Superior temporal gyrus (tissue), 1 donor: ENCODE data around the gene VIT.

Experiments
- DNase-seq: peaks from one replicate; pipeline ENCODE4 v3.0.0-alpha.2; 2016; ENCODE audit errors: extremely low spot score

VIT gene

GRCh38 chr2:36762764-36763490, 66.4 kb downstream of the VIT start:
- no peak for DNase-seq

- DNase-seq = no peak
Observed at GRCh38 chr2:36769106-36769505, 72.6 kb downstream of the VIT start.

DNA sequence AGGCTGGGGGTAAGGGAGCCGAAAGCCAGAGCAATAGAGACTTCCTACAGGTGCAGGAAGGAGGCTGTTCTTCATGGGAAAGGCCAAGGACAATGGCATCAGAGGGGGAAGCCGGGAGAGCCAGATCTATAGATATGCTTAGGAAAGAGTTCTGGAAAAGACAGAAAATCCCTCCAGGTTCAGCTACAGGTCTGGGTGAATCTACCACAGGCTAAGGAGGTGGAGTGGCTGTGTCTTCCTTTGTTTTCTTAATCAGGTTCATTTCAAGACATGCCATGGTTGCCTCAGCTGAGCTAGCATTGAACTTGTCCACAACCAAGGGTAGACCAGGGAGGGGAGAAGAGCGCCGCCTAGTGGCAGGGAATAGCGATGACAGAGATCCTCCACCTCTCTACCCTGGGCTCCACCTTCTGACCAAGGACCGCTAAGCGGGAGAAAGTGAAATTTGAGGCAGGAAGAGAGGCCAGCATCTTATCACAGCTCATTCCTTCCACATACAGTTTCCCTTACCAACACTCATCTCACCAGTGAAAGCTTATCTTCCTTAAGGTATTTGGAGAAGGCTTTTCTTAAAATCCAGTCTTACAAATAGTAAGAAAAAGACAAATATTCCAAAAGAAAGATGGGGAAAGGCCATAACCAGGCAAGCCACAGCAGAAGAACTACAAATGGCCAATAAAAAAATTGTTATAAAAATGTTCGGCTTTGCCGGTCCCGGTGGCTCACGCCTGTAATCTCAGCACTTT, 74.2 kb downstream of the VIT start:
- no peak for DNase-seq

DNA sequence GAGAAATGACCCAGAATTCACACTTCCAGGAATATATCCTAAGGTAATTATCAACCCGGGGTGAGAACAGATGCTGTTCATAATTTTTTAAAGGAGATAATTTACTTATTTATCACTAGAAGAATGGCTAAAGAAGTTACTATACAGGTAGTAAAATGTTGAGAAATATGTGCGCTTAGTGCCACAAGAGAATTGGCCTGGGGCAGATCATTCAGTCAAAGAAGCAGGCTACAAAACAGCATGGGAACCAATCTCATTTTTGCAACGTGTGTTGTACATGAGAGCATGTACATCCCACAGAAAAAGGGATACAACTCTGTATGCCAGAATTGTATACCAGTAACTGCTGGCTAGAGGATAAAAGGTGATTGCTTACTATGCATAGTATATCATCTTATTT, 75.2 kb downstream of the VIT start:
- DNase-seq = no peak

GRCh38 chr2:36773947-36774346, 77.4 kb downstream of the VIT start:
- DNase-seq = no peak

GRCh38 chr2:36775261-36775660, 78.8 kb downstream of the VIT start:
- DNase-seq = no peak

- DNase-seq = no peak
Observed at GRCh38 chr2:36775806-36776205, 79.3 kb downstream of the VIT start.

DNA sequence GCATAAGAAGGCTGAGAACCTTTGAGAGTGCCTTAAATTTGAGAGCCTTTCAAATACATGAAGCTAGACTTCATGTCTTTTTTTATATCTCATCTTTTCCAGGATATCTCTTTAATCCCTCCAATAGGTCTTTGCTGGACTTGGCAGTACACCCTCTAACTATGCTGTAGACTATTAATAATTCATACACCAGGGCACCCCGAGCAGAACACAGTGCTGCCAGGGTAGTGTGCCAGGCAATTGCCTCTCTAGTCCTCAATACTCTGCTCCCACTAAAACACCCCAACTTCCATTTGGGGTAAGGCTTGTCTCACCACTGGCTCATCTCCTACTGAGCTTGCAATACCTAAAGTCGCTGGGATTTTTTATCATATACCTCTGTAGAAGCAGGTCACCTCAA, 80.8 kb downstream of the VIT start:
- DNase-seq = no peak

DNA sequence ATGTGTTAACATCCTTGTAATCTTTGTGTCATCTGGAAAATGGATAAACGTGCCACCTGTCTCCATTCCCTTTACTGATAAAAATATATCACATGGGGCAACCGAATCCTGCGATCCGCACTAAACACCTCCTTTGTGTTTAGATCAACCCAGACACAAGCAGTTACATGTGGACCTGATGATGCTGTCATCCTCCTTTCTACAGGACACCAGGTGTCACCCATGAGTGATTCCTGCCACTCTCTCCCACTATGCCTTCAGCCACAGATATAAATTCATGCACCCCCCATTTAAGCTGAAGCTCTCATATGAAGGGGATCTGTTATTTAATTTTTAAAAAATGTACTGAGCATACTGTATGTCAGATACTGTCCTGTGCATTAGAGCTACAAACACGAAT, 81.3 kb downstream of the VIT start:
- DNase-seq = no peak

- DNase-seq = no peak
Observed at GRCh38 chr2:36779462-36779861, 83.0 kb downstream of the VIT start.

GRCh38 chr2:36780231-36780839, 83.8 kb downstream of the VIT start:
- peak; percentile 93 for DNase-seq

DNA sequence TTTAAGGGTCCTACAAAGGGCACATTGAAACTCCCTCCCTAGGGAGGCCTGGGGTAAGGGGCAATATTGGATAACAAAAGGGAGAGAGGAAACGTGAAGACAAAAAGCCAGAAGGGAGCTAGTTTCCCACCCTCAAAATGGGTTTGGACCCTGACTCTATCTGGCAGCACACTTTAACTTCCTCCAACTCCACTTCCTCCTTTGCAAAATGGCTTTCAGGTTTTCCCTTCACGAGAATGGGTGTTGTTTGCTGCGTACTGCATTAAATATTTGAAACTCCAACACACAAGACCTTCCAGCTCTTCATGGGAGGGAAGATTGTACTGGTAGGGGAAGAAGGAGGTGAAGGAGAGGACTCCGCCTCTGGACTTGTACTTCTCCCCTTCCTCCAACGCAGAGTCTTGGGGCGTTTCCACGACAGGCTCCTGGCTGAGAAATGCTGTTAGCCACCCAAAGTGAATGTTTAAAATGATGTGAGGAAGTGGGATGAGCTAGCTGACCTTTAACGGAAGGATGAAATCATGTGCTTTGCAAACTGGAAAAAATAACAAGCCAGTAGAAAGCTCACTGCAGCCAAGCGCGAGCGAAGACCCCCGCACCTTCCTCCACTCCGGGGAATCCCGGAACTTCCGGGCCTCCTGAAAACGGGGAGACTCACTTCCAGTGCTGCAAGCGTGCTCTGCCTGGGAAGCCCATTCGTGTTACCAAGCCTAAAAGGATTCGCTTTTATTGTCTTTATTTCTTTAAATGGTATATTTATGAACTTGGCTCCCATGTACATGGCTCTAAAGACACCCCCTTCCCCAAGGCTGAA, 85.6 kb downstream of the VIT start:
- no peak for DNase-seq

DNA sequence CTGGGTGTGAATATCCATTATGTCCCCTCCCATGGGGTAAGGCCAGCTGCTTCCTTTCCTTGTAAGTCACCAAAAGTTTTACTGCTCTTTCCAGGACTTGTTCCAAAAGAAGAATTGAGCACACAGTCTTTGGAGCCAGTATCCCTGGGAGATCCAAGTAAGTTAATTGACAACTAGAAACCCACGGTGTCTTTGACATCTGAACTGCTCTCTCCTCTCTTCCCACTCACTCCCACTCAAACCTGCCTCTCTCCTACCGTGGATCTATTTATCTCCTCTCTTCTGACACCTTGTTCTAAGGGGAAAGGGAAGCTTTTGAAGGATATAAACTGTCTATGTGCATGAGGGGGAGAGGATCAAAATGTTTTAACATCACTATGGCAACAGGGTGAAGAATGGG, 86.7 kb downstream of the VIT start:
- DNase-seq = no peak

DNA sequence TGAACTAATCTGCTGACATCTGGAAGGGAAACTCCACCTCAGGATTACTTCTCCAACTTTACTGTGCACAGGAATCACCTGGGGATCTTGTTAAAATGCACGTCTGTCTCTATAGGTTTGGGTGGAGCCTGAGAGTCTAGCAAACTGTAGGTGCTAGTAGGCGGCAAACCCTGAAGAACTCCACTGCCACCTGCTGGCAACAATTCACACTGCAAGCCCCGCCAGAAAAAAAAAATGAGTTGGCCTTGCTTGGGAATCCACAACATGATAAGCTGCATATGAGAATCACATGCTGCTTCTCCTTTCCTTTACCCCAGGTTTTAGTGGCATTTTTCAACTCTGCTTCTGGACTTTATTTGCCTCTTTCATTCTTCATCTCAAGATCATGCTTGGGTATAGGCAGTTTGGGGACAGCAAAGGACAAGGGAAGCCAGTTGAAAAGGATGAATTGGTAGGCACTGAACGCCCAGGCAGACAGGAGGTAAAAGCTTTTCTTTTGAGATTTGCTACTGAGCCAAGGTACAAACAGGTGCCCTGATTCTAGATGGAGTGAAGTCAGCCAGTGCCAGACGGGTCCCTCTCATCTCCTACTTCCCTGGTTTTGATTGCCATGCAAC, 88.8 kb downstream of the VIT start:
- peak; percentile 78 for DNase-seq

DNA sequence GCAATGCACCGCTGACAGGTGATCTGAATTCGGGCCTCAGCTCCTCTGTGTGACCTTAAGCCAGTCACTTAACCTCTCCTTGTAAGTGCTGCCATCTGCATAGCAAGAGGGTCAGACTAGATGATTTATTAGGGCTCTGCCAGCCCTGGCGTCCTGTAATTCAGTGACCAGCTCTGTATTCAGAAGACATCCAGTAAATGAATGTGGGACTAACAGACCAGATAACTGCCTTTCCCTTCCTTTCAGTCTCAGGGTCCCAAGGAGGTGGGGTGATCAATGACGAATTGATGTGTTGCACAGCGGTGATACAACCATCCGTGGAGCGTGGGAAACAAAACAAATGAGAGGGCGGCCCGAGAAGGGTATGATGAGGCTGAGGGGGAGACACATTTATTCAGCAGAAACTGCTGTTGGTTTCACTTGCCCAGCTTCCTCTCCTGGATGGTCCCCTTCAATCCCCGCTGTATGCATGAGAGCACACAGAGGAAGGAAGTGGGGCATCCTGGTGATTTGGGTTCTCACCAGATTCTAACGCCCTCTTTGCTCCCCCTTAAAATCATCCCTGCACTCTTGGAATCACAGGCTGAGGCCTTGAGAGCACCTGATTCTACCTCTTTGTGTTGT, 92.8 kb downstream of the VIT start:
- no peak for DNase-seq

GRCh38 chr2:36792951-36793350, 96.4 kb downstream of the VIT start:
- DNase-seq = no peak

GRCh38 chr2:36797324-36798070, 101.0 kb downstream of the VIT start:
- DNase-seq = no peak

DNA sequence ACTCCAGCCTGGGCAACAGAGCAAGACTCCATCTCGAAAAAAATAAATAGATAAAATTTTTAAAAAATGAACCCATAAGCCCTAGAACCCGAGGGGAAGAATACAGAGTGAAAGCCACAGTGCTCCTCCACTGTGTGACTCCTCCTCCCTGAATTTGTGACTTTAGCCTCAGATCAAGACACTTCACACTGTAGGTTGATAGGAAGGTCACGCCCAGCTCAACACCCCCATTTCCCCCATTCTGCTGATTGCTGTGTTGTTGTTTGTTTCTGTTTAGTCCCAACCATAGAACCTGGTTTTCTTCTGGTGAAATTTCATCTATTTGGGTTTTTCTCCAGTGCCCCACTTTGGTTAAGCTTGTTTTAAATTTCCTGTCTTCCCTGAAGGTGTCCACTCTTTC, 102.2 kb downstream of the VIT start:
- DNase-seq = no peak

DNA sequence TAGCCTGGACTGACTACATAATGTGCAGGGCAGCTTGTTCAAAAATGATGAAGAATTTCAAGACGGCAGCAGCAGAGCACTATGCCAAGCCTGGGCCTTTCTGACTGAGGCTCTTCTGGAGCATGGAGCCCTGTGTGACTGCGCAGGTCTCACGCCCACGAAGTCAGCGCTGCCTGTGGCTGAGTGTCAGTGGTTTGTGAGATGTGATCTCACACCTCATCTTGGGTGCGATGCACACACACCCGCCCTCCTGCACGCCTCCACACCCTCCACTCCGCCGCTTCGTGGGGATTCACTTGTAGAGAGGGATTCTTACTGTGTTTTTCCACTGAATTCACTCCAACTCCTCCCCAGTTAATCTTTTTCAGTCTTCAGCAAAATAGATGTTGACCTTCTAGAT, 103.9 kb downstream of the VIT start:
- peak; percentile 44 for DNase-seq

DNA sequence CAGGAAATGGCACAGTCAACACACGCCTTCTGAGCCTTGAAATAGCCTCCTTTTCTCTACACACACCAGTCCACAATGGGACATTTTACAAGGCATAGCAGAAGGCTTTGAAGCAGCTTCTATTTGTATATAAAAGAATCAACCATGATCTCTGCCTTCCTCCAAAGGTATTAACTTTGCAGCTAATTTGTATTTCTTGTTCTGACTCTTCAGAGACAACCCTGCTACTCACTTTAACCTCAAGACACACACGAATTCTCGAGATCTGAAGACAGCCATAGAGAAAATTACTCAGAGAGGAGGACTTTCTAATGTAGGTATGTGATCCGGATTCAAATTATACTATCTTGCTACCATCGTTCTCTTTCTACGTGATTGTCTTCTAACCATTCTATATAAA, 104.6 kb downstream of the VIT start:
- DNase-seq = peak; percentile 43

GRCh38 chr2:36802952-36803351, 106.4 kb downstream of the VIT start:
- DNase-seq = no peak
